ENCODE data around the gene TSGA10IP.

The TSGA10IP gene

DNA sequence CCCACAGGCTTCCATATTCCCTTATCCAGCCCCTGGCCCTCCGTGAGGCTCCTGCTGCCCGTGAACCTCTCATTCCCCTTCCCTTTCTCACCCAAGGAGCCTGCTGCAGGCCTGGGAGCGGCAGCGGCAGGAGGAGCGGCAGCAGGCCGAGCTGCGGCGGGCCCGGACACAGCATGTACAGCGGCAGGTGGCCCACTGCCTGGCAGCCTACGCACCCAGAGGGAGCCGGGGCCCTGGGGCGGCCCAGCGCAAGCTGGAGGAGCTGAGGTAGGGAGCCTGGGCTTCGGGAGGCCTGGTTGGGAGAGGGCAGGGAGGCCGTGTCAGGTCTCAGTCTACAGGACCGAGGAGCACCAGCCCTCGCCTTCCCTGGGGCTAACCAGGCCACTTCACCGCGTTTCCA is 8.2 kb downstream of the TSGA10IP start:
- Histone ChIP-seq H3K27me3 (ENCODE audit: insufficient read depth, low read length) (no peaks in the 10 kb centered on the region), H3K27ac (ENCODE audit: low read depth, low read length) (no peak overlapping the region), H3K9me3 (ENCODE audit: insufficient read depth, low read depth, low read length) (peaks cover 2% of the 10 kb centered on the region), H2AFZ (ENCODE audit: insufficient read depth, low read length, poor library complexity) (peak overlapping the region; percentile 25), H2BK5ac (ENCODE audit: low read depth, low read length, poor library complexity) (no peak overlapping the region), H3K36me3 (ENCODE audit: control insufficient read depth in 1 of 2, insufficient read depth in 2 of 2, low read length in 2 of 2) (no peaks in the 10 kb centered on the region), H3K79me1 (ENCODE audit: low read length) (no peaks in the 10 kb centered on the region), H2BK120ac (ENCODE audit: insufficient read depth, low read length, poor library complexity) (no peak overlapping the region), H2BK12ac (ENCODE audit: low read length) (no peak overlapping the region), H2AK5ac (ENCODE audit: low read length) (no peak overlapping the region), H3K4me2 (ENCODE audit: low read length) (no peak overlapping the region), H3K14ac (ENCODE audit: low read length) (no peak overlapping the region), H3K9ac (ENCODE audit: low read length) (no peak overlapping the region), H3K4ac (ENCODE audit: low read depth, low read length) (no peak overlapping the region), H3K4me1 (ENCODE audit: control insufficient read depth in 1 of 2, insufficient read depth in 2 of 2, low read length in 2 of 2) (no peaks in the 10 kb centered on the region), H3K18ac (ENCODE audit: low read length) (no peak overlapping the region), H4K8ac (ENCODE audit: low read depth, low read length) (peak overlapping the region; percentile 13), H3K79me2 (ENCODE audit: control insufficient read depth, insufficient read depth, low read length, poor library complexity) (no peaks in the 10 kb centered on the region), H3K23ac (ENCODE audit: low read length) (no peak overlapping the region), H4K12ac (ENCODE audit: low read depth, low read length) (peak overlapping the region; percentile 64), H4K91ac (ENCODE audit: low read depth, low read length) (peak overlapping the region; percentile 19), H3K4me3 (ENCODE audit: low read depth, low read length) (no peak overlapping the region)
- WGBS (ENCODE audit: extremely low coverage, insufficient coverage, insufficient read length) = no CpG with 5 or more reads among the region's 20 CpGs
- no peak for DNase-seq

DNA sequence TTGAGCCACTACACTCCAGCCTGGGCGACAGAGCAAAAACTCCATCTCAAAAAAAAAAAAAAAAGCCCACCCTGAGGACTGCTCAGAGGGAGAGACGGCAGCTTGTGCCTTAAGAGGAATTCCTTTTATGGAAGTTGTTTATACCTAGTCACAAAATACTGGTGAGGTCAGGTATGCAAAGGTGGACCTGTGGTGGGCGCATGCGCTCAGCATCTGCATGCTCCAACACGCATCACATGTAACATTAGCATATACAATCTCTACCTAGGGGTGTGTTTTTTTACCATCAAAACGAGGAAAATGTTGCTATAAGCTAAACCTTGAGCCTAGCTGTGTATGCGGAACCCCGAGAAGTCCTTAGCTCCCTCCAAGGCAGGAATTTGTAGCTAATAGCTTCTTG is 9.5 kb downstream of the TSGA10IP start:
- no peaks in the 10 kb centered on the region for H3K27me3 ChIP-seq (ENCODE audit: insufficient read depth, low read length)
- no peak overlapping the region for H2BK12ac ChIP-seq (ENCODE audit: low read length)
- DNase-seq = peak in 1 of 2 donors; percentile 37
- peaks cover 2% of the 10 kb centered on the region for H3K9me3 ChIP-seq (ENCODE audit: insufficient read depth, low read depth, low read length)
- H3K36me3 ChIP-seq (ENCODE audit: control insufficient read depth in 1 of 2, insufficient read depth in 2 of 2, low read length in 2 of 2) = no peaks in the 10 kb centered on the region
- H3K4me1 ChIP-seq (ENCODE audit: control insufficient read depth in 1 of 2, insufficient read depth in 2 of 2, low read length in 2 of 2) = no peaks in the 10 kb centered on the region
- H2AFZ ChIP-seq (ENCODE audit: insufficient read depth, low read length, poor library complexity) = no peak overlapping the region
- H3K14ac ChIP-seq (ENCODE audit: low read length) = no peak overlapping the region
- no peak overlapping the region for H3K27ac ChIP-seq (ENCODE audit: low read depth, low read length)
- H4K12ac ChIP-seq (ENCODE audit: low read depth, low read length) = no peak overlapping the region
- H3K79me2 ChIP-seq (ENCODE audit: control insufficient read depth, insufficient read depth, low read length, poor library complexity) = no peaks in the 10 kb centered on the region
- H3K23ac ChIP-seq (ENCODE audit: low read length) = no peak overlapping the region
- H2AK5ac ChIP-seq (ENCODE audit: low read length) = no peak overlapping the region
- H4K8ac ChIP-seq (ENCODE audit: low read depth, low read length) = no peak overlapping the region
- H3K4me2 ChIP-seq (ENCODE audit: low read length) = no peak overlapping the region
- no CpG with 5 or more reads among the region's 8 CpGs for WGBS (ENCODE audit: extremely low coverage, insufficient coverage, insufficient read length)
- H3K18ac ChIP-seq (ENCODE audit: low read length) = no peak overlapping the region
- H2BK120ac ChIP-seq (ENCODE audit: insufficient read depth, low read length, poor library complexity) = no peak overlapping the region
- H3K4ac ChIP-seq (ENCODE audit: low read depth, low read length) = no peak overlapping the region
- no peak overlapping the region for H3K9ac ChIP-seq (ENCODE audit: low read length)
- no peaks in the 10 kb centered on the region for H3K79me1 ChIP-seq (ENCODE audit: low read length)
- no peak overlapping the region for H4K91ac ChIP-seq (ENCODE audit: low read depth, low read length)
- H2BK5ac ChIP-seq (ENCODE audit: low read depth, low read length, poor library complexity) = no peak overlapping the region
- H3K4me3 ChIP-seq (ENCODE audit: low read depth, low read length) = no peak overlapping the region

DNA sequence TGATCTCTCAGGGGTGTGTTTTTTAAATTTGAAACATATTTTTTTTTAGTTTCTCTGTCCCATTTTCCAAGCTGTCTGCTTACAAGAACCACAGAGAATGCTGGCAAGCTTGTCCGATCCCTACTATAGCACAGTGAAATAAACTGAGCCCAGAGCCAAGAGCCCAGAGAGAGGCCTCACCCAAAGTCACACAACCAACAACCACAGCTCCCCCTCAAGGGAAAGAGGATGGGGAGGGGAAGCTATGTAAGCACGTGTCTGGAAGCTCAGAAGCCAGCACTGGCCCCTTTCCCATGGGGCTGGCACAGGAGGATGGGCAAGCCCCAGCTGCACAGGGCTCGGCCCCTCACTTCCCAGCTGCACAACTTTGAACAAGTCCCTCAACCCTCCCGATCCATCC is 13.0 kb downstream of the TSGA10IP start:
- Histone ChIP-seq H2AFZ (ENCODE audit: insufficient read depth, low read length, poor library complexity) (no peak overlapping the region), H3K4me2 (ENCODE audit: low read length) (no peak overlapping the region), H3K18ac (ENCODE audit: low read length) (no peak overlapping the region), H3K9ac (ENCODE audit: low read length) (no peak overlapping the region), H3K79me1 (ENCODE audit: low read length) (peaks cover 8% of the 10 kb centered on the region), H3K27me3 (ENCODE audit: insufficient read depth, low read length) (no peaks in the 10 kb centered on the region), H3K23ac (ENCODE audit: low read length) (no peak overlapping the region), H3K4ac (ENCODE audit: low read depth, low read length) (no peak overlapping the region), H3K27ac (ENCODE audit: low read depth, low read length) (no peak overlapping the region), H3K79me2 (ENCODE audit: control insufficient read depth, insufficient read depth, low read length, poor library complexity) (peaks cover 9% of the 10 kb centered on the region), H4K91ac (ENCODE audit: low read depth, low read length) (no peak overlapping the region), H2AK5ac (ENCODE audit: low read length) (no peak overlapping the region), H2BK120ac (ENCODE audit: insufficient read depth, low read length, poor library complexity) (no peak overlapping the region), H3K36me3 (ENCODE audit: control insufficient read depth in 1 of 2, insufficient read depth in 2 of 2, low read length in 2 of 2) (no peaks in the 10 kb centered on the region), H3K4me1 (ENCODE audit: control insufficient read depth in 1 of 2, insufficient read depth in 2 of 2, low read length in 2 of 2) (peaks cover 4 to 9% of the 10 kb centered on the region in 2 experiments), H2BK12ac (ENCODE audit: low read length) (no peak overlapping the region), H3K4me3 (ENCODE audit: low read depth, low read length) (no peak overlapping the region), H4K12ac (ENCODE audit: low read depth, low read length) (no peak overlapping the region), H3K14ac (ENCODE audit: low read length) (no peak overlapping the region), H4K8ac (ENCODE audit: low read depth, low read length) (no peak overlapping the region), H2BK5ac (ENCODE audit: low read depth, low read length, poor library complexity) (no peak overlapping the region), H3K9me3 (ENCODE audit: insufficient read depth, low read depth, low read length) (peaks cover 2% of the 10 kb centered on the region)
- no CpG with 5 or more reads among the region's 4 CpGs for WGBS (ENCODE audit: extremely low coverage, insufficient coverage, insufficient read length)
- DNase-seq = no peak

DNA sequence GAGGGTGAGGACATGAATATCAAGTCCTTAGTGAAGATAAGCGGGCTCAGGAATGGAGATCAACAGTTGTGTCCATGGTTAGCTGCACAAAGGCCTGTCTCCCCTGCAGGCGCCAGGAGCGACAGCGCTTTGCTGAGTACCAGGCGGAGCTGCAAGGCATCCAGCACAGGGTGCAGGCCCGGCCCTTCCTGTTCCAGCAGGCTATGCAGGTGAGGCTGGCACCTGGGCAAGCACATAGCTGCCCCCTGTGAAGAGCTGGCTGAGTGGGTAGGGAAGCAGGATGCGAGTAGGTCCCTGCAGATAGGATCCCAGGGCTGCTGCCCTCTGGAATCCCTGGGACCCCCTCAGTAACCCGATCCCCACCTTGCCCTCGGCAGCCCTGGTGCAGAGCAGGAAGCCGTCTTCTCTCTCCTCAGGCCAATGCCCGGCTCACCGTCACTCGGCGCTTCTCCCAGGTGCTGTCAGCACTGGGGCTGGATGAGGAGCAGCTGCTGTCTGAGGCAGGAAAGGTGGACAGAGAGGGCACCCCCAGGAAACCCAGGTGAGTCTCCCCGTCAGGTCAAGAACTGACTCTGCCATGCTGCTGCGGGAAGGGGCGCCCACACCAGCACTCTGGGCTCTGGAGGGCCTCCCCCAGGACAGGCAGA is 13.6 kb downstream of the TSGA10IP start:
- no peak overlapping the region for H3K23ac ChIP-seq (ENCODE audit: low read length)
- no peak for DNase-seq
- no peak overlapping the region for H3K9ac ChIP-seq (ENCODE audit: low read length)
- no peak overlapping the region for H3K14ac ChIP-seq (ENCODE audit: low read length)
- H3K9me3 ChIP-seq (ENCODE audit: insufficient read depth, low read depth, low read length) = peaks cover 2% of the 10 kb centered on the region
- no peak overlapping the region for H3K18ac ChIP-seq (ENCODE audit: low read length)
- H3K27me3 ChIP-seq (ENCODE audit: insufficient read depth, low read length) = no peaks in the 10 kb centered on the region
- H3K4me3 ChIP-seq (ENCODE audit: low read depth, low read length) = no peak overlapping the region
- WGBS (ENCODE audit: extremely low coverage, insufficient coverage, insufficient read length) = no CpG with 5 or more reads among the region's 17 CpGs
- H3K36me3 ChIP-seq (ENCODE audit: control insufficient read depth in 1 of 2, insufficient read depth in 2 of 2, low read length in 2 of 2) = peaks cover 0 to 2% of the 10 kb centered on the region in 2 experiments
- H3K79me2 ChIP-seq (ENCODE audit: control insufficient read depth, insufficient read depth, low read length, poor library complexity) = peaks cover 9% of the 10 kb centered on the region
- H4K91ac ChIP-seq (ENCODE audit: low read depth, low read length) = no peak overlapping the region
- H3K4ac ChIP-seq (ENCODE audit: low read depth, low read length) = no peak overlapping the region
- H2AFZ ChIP-seq (ENCODE audit: insufficient read depth, low read length, poor library complexity) = no peak overlapping the region
- H3K4me2 ChIP-seq (ENCODE audit: low read length) = no peak overlapping the region
- H2AK5ac ChIP-seq (ENCODE audit: low read length) = no peak overlapping the region
- no peak overlapping the region for H4K8ac ChIP-seq (ENCODE audit: low read depth, low read length)
- no peak overlapping the region for H3K27ac ChIP-seq (ENCODE audit: low read depth, low read length)
- peaks cover 8% of the 10 kb centered on the region for H3K79me1 ChIP-seq (ENCODE audit: low read length)
- H2BK120ac ChIP-seq (ENCODE audit: insufficient read depth, low read length, poor library complexity) = no peak overlapping the region
- no peak overlapping the region for H2BK12ac ChIP-seq (ENCODE audit: low read length)
- no peak overlapping the region for H4K12ac ChIP-seq (ENCODE audit: low read depth, low read length)
- peaks cover 4 to 9% of the 10 kb centered on the region in 2 experiments for H3K4me1 ChIP-seq (ENCODE audit: control insufficient read depth in 1 of 2, insufficient read depth in 2 of 2, low read length in 2 of 2)
- no peak overlapping the region for H2BK5ac ChIP-seq (ENCODE audit: low read depth, low read length, poor library complexity)
